Panc1 (cell line): ENCODE data around the gene DPP9. TPM values are rescaled to one million over a fixed set of nuclear protein-coding genes. Genes with fewer than 3 reads are reported as not detected.
A peak's percentile ranks its signal among the peaks of the same experiment; 100 is the strongest.
"Not testable (repeated sequence)": the region's sequence is repeated elsewhere in the genome, so short reads cannot be mapped to it uniquely, and the experiment has no call there.

ENCODE experiments used
- ATAC-seq: fragments of 200-7000 bp; cut with Tn5 transposase; 2 replicates; pipeline ENCODE4 v1.9.1; 2020; ENCODE audit warnings: mild to moderate bottlenecking, moderate library complexity
- BruUV-seq: library from RNA; stranded (reverse); fragments of 400-500 nt; replicated peaks from 2 replicates; lab custom pipeline; 2021; lab: Mats Ljungman, UMichigan
- CTCF ChIA-PET: fragments of 300-600 bp; sonication (Branson Sonifier 250); formaldehyde crosslinking; loops from one replicate; lab custom pipeline; 2022; ENCODE audit warnings: antibody characterized with exemption; lab: Charles Lee
- POLR2A ChIA-PET: fragments of 300-600 bp; sonication (Branson Sonifier 250); formaldehyde crosslinking; loops from one replicate; lab custom pipeline; 2022; ENCODE audit warnings: antibody characterized with exemption; lab: Charles Lee
- DNase-seq: peaks from one replicate; pipeline ENCODE4 v3.0.0-alpha.2; 2010; ENCODE audit warnings: low read depth, low spot score
- H3K27ac ChIP-seq: 2 replicates; pipeline ENCODE4 v1.5.1; 2011; ENCODE audit warnings: mild to moderate bottlenecking, low read length, inconsistent platforms
- H3K27me3 ChIP-seq: fragments of 200-500 bp; sonication (Bioruptor generic); 2 replicates; pipeline ENCODE4 v1.6.0; 2014; ENCODE audit warnings: low read length, inconsistent platforms; ENCODE audit not compliant: control insufficient read depth, insufficient read depth
- H3K36me3 ChIP-seq: fragments of 200-500 bp; sonication (Bioruptor generic); 2 replicates; pipeline ENCODE4 v1.5.1; 2014; ENCODE audit warnings: inconsistent platforms, mild to moderate bottlenecking, low read length, moderate library complexity; ENCODE audit not compliant: control insufficient read depth, insufficient read depth
- H3K4me1 ChIP-seq: 2 replicates; pipeline ENCODE4 v1.5.1; 2011; ENCODE audit warnings: inconsistent platforms, mild to moderate bottlenecking, low read length, moderate library complexity; ENCODE audit not compliant: control insufficient read depth, insufficient read depth
- H3K4me3 ChIP-seq, 2 experiments: 2 replicates each; pipeline ENCODE4 v1.5.1; 2011 to 2012; ENCODE audit warnings: low read depth in 2 of 2, low read length in 2 of 2, mild to moderate bottlenecking in 2 of 2, inconsistent platforms in 1 of 2, moderate library complexity in 1 of 2
- H3K9me3 ChIP-seq: fragments of 200-500 bp; sonication (Bioruptor generic); 2 replicates; pipeline ENCODE4 v1.5.1; 2014; ENCODE audit warnings: low read depth, mild to moderate bottlenecking, inconsistent platforms, low read length, moderate library complexity; ENCODE audit not compliant: control insufficient read depth, insufficient read depth
- CTCF ChIP-seq: fragments of 450-650 bp; IDR thresholded peaks from 2 replicates; pipeline ENCODE4 v1.5.1; 2017; ENCODE audit warnings: mild to moderate bottlenecking
- POLR2AphosphoS5 ChIP-seq: IDR thresholded peaks from 2 replicates; pipeline ENCODE4 v1.6.1; 2012; ENCODE audit warnings: mild to moderate bottlenecking, low read depth, low read length, moderate library complexity
- REST ChIP-seq, 2 experiments: IDR thresholded peaks; 2 replicates each; pipeline ENCODE4 v1.6.1; 2011 to 2012; ENCODE audit warnings: low read depth in 2 of 2, control low read depth in 1 of 2, low read length in 1 of 2, mild to moderate bottlenecking in 1 of 2, moderate library complexity in 1 of 2; ENCODE audit not compliant: insufficient read depth in 1 of 2
- SIN3A ChIP-seq: IDR thresholded peaks from 2 replicates; pipeline ENCODE4 v1.6.1; 2012; ENCODE audit warnings: low read depth, mild to moderate bottlenecking, low read length, moderate library complexity, borderline replicate concordance; ENCODE audit not compliant: insufficient read depth
- TCF7L2 ChIP-seq: IDR thresholded peaks from 2 replicates; pipeline ENCODE4 v1.6.1; 2011; ENCODE audit warnings: mild to moderate bottlenecking, low read depth, low read length, inconsistent platforms
- in situ Hi-C: cut with HindIII; loops from 2 replicates; pipeline ENCODE4 v1.10.0; 2016; ENCODE audit warnings: low sequenced_read_pairs, low pct_unique_long_range_greater_than_20kb
- intact Hi-C: fragments of 100-400 bp; cut with micrococcal nuclease; formaldehyde crosslinking; loops from one replicate; pipeline ENCODE4 v1.10.0; 2022; ENCODE audit not compliant: unreplicated experiment
- total RNA-seq: library from RNA; stranded (reverse); gene quantifications from one replicate; pipeline ENCODE4 v1.2.1, GENCODE V29; 2021; ENCODE audit not compliant: unreplicated experiment

Gene DPP9
- total RNA-seq, 1 experiment from 2014 or later, result 108 TPM

- ATAC-seq, result no peak
- Histone ChIP-seq H3K4me1 (no peaks in the 10 kb centered on the region), H3K36me3 (no peaks in the 10 kb centered on the region), H3K27me3 (no peaks in the 10 kb centered on the region), H3K9me3 (no peaks in the 10 kb centered on the region), H3K4me3 (no peak overlapping the region), H3K27ac (no peak overlapping the region)
- DNase-seq, result no peak
- TF ChIP-seq SIN3A, result no peak
- TF ChIP-seq CTCF, result no peak
- in situ Hi-C loops, result no loop called here
- intact Hi-C loops, result no loop called here
- BruUV-seq, result no TSS peak
- ChIA-PET POLR2A (no interaction called here), CTCF (interaction anchor here (0.7 kb wide), 2 partner anchors 14 to 36 kb away, joined by 3 to 4 read pairs; no protein-coding TSS in a partner anchor)
Observed at GRCh38 chr19:4745986-4746385, 22.3 kb upstream of the DPP9 start.

- H3K27ac ChIP-seq, H3K4me3 ChIP-seq, H3K9me3 ChIP-seq, intact Hi-C loops, in situ Hi-C loops, H3K36me3 ChIP-seq, H3K4me1 ChIP-seq, ATAC-seq, DNase-seq, H3K27me3 ChIP-seq, BruUV-seq: not testable (repeated sequence)
- POLR2A ChIA-PET, result interaction anchor here (0.6 kb wide), 2 partner anchors 10 to 183 kb away, joined by 3 read pairs; no protein-coding TSS in a partner anchor
- CTCF ChIA-PET, result interaction anchor here (0.7 kb wide), 1 partner anchor 13 kb away, joined by 3 read pairs; no protein-coding TSS in a partner anchor
Observed at GRCh38 chr19:4745175-4745574, 21.5 kb upstream of the DPP9 start.

GRCh38 chr19:4744451-4745174, 21.0 kb upstream of the DPP9 start:
- intact Hi-C loops, result no loop called here
- Histone ChIP-seq H3K36me3 (no peaks in the 10 kb centered on the region), H3K4me3 (no peak overlapping the region), H3K4me1 (no peaks in the 10 kb centered on the region), H3K27ac (no peak overlapping the region), H3K27me3 (no peaks in the 10 kb centered on the region), H3K9me3 (no peaks in the 10 kb centered on the region)
- in situ Hi-C loops, result no loop called here
- ATAC-seq, result peak; percentile 73
- ChIA-PET POLR2A (interaction anchor here (0.6 kb wide), 1 partner anchor 11 kb away, joined by 3 read pairs; no protein-coding TSS in a partner anchor), CTCF (no interaction called here)
- TF ChIP-seq POLR2AphosphoS5 (no peak), SIN3A (no peak), TCF7L2 (no peak), CTCF (no peak), REST (IDR thresholded peaks at IDR 0.05; ENCODE audit: insufficient read depth in 1 of 2, low read depth in 2 of 2, low read length in 1 of 2) (no peak)
- BruUV-seq, result no TSS peak
- no peak for DNase-seq
